ENCODE data around the gene VPS13C. TPM values are rescaled to one million over a fixed set of nuclear protein-coding genes. Genes with fewer than 3 reads are reported as not detected.
A peak's percentile ranks its signal among the peaks of the same experiment; 100 is the strongest.

VPS13C gene
- total and polyA plus RNA-seq, 10 donors = 32.9 to 194 (median 147) TPM

DNA sequence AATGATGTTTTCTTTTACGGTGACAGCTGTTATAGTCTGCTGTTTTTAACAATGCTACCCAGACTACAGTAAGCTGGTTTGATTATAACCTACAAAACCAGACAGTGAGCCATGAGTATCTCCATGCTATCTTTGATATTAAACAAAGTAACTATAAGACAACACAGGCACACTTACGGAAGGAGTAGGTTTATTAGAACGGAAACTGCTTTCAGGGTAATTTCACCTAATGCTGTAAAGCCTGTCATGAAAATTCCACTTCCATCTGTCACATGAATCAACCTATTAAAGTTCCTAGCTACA is 33.0 kb downstream of the VPS13C start:
- Histone ChIP-seq H3K27ac (peak overlapping the region in 4 of 8 donors; percentile 11 to 55 (median 34)), H3K36me3 (peaks cover 0 to 87% (median 25%) of the 10 kb centered on the region in 6 donors), H3K9me3 (no peaks in the 10 kb centered on the region), H3K4me3 (no peak overlapping the region), H3K4me1 (peaks cover 0 to 24% (median 0%) of the 10 kb centered on the region in 6 donors), H3K27me3 (replicated peaks in 1 of 7) (no peaks in the 10 kb centered on the region)
- TF ChIP-seq, protein P1, sequence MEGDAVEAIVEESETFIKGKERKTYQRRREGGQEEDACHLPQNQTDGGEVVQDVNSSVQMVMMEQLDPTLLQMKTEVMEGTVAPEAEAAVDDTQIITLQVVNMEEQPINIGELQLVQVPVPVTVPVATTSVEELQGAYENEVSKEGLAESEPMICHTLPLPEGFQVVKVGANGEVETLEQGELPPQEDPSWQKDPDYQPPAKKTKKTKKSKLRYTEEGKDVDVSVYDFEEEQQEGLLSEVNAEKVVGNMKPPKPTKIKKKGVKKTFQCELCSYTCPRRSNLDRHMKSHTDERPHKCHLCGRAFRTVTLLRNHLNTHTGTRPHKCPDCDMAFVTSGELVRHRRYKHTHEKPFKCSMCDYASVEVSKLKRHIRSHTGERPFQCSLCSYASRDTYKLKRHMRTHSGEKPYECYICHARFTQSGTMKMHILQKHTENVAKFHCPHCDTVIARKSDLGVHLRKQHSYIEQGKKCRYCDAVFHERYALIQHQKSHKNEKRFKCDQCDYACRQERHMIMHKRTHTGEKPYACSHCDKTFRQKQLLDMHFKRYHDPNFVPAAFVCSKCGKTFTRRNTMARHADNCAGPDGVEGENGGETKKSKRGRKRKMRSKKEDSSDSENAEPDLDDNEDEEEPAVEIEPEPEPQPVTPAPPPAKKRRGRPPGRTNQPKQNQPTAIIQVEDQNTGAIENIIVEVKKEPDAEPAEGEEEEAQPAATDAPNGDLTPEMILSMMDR (IDR thresholded peaks at IDR 0.05 in 8 of 11, conservative IDR thresholded peaks at IDR 0.05 in 3 of 11) = no peak
- TF ChIP-seq POLR2A (IDR thresholded peaks at IDR 0.05) (no peak), POLR2AphosphoS5 (IDR thresholded peaks at IDR 0.05) (no peak)
- DNase-seq = no peak
- intact Hi-C loops (cut with DNase I; ENCODE audit: low total_unique reads) = no loop called here
- WGBS, 5 donors = 57 to 93% (median 86%) methylated on average over 3 of the region's 3 CpGs

DNA sequence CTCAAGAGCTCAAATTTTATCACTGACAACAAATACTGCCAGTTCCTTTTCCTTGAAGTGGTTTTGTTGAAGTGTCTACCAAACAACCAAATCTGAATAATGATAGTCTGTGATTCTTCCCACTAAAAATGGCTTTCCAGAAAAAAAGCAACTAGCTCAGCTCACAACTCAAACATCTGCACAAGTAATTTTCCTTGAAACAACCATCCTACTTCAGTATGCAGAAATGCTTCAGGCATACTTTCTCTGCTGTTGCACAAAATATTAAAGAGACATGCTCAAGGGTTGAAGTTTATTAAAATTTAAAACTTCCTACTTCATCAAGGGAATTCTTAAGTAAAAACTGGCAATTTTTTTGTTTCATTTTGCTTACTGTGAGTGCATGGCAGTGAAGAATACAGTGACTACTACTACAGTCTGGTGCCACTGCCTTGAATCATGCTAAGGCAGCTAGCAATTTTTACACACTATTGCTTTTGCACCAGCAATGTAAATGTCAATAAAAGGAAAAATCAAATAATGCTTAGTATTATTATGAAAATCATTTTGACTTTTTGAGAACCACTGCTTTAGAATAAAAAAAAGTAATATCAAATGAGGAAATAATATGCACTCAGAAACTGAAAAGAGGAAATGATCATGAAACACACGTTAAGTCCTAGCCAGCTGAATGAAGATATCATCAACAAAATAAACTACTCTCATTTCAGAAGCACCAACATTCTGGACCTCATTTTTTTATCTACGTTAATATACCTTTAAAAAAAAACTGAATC is 33.6 kb downstream of the VPS13C start:
- Histone ChIP-seq H3K9me3 (no peaks in the 10 kb centered on the region), H3K4me1 (peaks cover 0 to 24% (median 0%) of the 10 kb centered on the region in 6 donors), H3K36me3 (peaks cover 0 to 87% (median 25%) of the 10 kb centered on the region in 6 donors), H3K4me3 (no peak overlapping the region), H3K27me3 (replicated peaks in 1 of 7) (no peaks in the 10 kb centered on the region), H3K27ac (peak overlapping the region in 4 of 8 donors; percentile 11 to 55 (median 34))
- 37 to 54% (median 47%) methylated on average over 2 of the region's 2 CpGs for WGBS, 5 donors
- TF ChIP-seq POLR2AphosphoS5 (IDR thresholded peaks at IDR 0.05) (no peak), POLR2A (IDR thresholded peaks at IDR 0.05) (no peak)
- TF ChIP-seq, protein P1 (IDR thresholded peaks at IDR 0.05 in 8 of 11, conservative IDR thresholded peaks at IDR 0.05 in 3 of 11) = no peak
- no peak for DNase-seq
- intact Hi-C loops (cut with DNase I; ENCODE audit: low total_unique reads) = no loop called here

DNA sequence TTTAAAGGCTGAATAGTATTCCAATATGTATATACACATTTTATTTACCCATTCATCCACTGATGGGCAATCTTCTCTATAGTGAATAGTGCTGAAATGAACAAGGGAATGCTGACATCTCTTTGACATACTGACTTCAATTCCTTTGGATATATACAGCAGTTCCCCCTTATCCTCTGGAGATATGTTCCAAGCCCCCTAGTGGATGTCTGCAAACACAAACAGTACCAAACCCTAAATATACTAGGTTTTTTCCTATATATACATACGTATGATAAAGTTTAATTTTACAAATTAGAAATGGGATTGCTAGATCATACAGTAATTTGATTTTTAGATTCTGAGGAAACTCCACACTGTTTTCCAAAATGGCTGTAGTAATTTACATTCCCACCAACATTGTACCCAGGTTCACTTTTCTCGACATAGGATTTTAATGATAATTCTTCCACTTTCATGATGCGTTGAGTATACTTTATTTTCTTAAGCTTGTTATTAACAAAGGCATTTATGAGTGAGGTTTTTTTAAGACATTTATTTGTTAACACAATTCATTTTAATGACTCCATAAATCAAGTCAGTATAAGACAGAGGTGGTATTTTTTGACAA is 38.2 kb downstream of the VPS13C start:
- H3K27me3 ChIP-seq (replicated peaks in 1 of 7) = no peaks in the 10 kb centered on the region

More for the DNA sequence above, 38.2 kb downstream of the VPS13C start:
- H3K36me3 ChIP-seq = peaks cover 0 to 75% (median 36%) of the 10 kb centered on the region in 6 donors
- intact Hi-C loops (cut with DNase I; ENCODE audit: low total_unique reads) = no loop called here
- DNase-seq = no peak
- TF ChIP-seq, protein P1 (IDR thresholded peaks at IDR 0.05 in 8 of 11, conservative IDR thresholded peaks at IDR 0.05 in 3 of 11) = peak in 2 of 11 experiments; percentile 6 to 9
- no peak for TF ChIP-seq POLR2A (IDR thresholded peaks at IDR 0.05)
- peaks cover 0 to 10% (median 0%) of the 10 kb centered on the region in 6 donors for H3K4me1 ChIP-seq
- peaks cover 0 to 7% (median 3%) of the 10 kb centered on the region in 8 donors for H3K9me3 ChIP-seq
- 95 to 99% (median 96%) methylated on average over 3 of the region's 3 CpGs for WGBS, 5 donors
- no peak overlapping the region for H3K27ac ChIP-seq
- H3K4me3 ChIP-seq = no peak overlapping the region

All from spleen (tissue), 11 donors.